ENCODE measurements around the gene LAS1L. TPM values are rescaled to one million over a fixed set of nuclear protein-coding genes. Genes with fewer than 3 reads are reported as not detected.

LAS1L gene
- polyA plus RNA-seq, 1 donor from 2014 or later, result 40.0 TPM

DNA sequence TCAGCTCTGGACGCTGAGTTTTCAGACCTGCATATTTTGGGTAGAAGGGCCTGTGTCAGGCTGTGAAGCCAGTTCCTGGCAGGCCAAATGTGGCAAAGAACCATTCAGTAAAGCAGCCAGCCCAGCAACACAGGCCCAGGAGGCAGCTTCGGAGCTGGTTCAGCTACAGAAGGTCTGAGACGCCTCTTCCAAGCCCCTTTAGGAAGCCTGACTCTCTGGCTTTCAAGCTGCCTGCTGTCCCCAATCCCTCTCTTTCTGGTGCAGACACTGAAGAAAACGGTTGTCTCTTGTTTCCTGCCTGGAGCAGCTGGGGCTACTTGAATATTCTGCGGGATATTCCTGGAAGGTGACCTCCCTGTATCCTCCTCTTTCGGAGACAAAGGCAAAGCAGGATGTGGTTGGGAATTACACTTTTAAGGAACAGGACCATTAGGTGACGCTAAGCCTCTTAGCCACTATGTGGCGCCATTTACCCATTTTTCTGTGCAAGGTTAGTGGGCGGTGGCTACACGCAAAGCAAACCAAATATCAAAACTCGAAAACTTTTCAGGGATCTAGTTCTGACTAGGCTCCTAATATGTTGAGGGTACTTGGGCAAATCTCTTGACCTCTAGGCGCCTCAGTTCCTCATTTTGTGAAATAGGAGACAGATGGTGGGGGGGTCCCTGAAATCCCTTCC is 47.2 kb upstream of the LAS1L start:
- Histone ChIP-seq H3K27ac (ENCODE audit: low read length) (no peak overlapping the region), H2AFZ (ENCODE audit: low read depth, low read length) (no peak overlapping the region), H3K4me2 (ENCODE audit: low read length) (no peak overlapping the region), H3K9me2 (ENCODE audit: insufficient read depth, low read length) (no peaks in the 10 kb centered on the region), H3K9ac (ENCODE audit: low read length) (no peak overlapping the region), H3K36me3 (ENCODE audit: insufficient read depth, low read length) (no peaks in the 10 kb centered on the region), H4K20me1 (ENCODE audit: insufficient read depth) (no peaks in the 10 kb centered on the region), H3K4me3 (ENCODE audit: low read length) (no peak overlapping the region), H3K9me3 (ENCODE audit: low read length) (no peaks in the 10 kb centered on the region), H3K27me3 (ENCODE audit: insufficient read depth, low read depth, low read length) (no peaks in the 10 kb centered on the region), H3K79me2 (replicated peaks; ENCODE audit: insufficient read depth, low read length) (no peaks in the 10 kb centered on the region), H3F3A (ENCODE audit: insufficient read depth, low read length, poor library complexity, severe bottlenecking) (no peaks in the 10 kb centered on the region)
- TF ChIP-seq SMC3 (conservative IDR thresholded peaks at IDR 0.05; ENCODE audit: poor library complexity) (peak; percentile 84), EP300 (conservative IDR thresholded peaks at IDR 0.05; ENCODE audit: poor library complexity, severe bottlenecking) (no peak), EZH2 (IDR thresholded peaks at IDR 0.05; ENCODE audit: borderline replicate concordance, insufficient read depth, low read length, poor library complexity, severe bottlenecking) (no peak), POLR2AphosphoS5 (IDR thresholded peaks at IDR 0.05) (no peak), RAD21 (conservative IDR thresholded peaks at IDR 0.05) (peak; percentile 85)
- TF ChIP-seq, protein P1, sequence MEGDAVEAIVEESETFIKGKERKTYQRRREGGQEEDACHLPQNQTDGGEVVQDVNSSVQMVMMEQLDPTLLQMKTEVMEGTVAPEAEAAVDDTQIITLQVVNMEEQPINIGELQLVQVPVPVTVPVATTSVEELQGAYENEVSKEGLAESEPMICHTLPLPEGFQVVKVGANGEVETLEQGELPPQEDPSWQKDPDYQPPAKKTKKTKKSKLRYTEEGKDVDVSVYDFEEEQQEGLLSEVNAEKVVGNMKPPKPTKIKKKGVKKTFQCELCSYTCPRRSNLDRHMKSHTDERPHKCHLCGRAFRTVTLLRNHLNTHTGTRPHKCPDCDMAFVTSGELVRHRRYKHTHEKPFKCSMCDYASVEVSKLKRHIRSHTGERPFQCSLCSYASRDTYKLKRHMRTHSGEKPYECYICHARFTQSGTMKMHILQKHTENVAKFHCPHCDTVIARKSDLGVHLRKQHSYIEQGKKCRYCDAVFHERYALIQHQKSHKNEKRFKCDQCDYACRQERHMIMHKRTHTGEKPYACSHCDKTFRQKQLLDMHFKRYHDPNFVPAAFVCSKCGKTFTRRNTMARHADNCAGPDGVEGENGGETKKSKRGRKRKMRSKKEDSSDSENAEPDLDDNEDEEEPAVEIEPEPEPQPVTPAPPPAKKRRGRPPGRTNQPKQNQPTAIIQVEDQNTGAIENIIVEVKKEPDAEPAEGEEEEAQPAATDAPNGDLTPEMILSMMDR (IDR thresholded peaks at IDR 0.05; ENCODE audit: poor library complexity, severe bottlenecking), result peak; percentile 81

DNA sequence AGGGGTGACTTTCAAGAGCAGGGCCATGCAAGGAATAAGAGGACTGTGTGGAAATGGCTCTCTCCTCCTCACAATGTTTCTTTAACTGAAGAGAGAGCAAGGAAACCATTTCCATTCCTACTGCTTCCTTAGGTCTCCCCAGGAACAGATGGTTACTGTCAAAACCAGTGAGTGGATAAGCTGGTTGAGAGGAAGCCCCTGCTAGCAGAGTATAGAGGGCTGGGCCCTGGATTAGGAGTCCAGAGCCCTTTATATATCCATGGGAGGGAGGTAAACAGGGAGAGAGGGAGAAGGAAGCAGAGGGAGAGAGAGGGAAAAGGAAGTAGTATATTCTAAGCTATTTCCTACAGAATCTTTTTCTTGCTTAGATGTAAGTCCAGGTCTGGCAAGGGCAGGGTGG is 43.8 kb upstream of the LAS1L start:
- Histone ChIP-seq H3K9ac (ENCODE audit: low read length) (no peak overlapping the region), H3K36me3 (ENCODE audit: insufficient read depth, low read length) (no peaks in the 10 kb centered on the region), H3K9me2 (ENCODE audit: insufficient read depth, low read length) (no peaks in the 10 kb centered on the region), H2AFZ (ENCODE audit: low read depth, low read length) (no peak overlapping the region), H3K79me2 (replicated peaks; ENCODE audit: insufficient read depth, low read length) (no peaks in the 10 kb centered on the region), H3K27ac (ENCODE audit: low read length) (no peak overlapping the region), H3K27me3 (ENCODE audit: insufficient read depth, low read depth, low read length) (no peaks in the 10 kb centered on the region), H4K20me1 (ENCODE audit: insufficient read depth) (no peaks in the 10 kb centered on the region), H3K4me2 (ENCODE audit: low read length) (no peak overlapping the region), H3K4me3 (ENCODE audit: low read length) (no peak overlapping the region), H3F3A (ENCODE audit: insufficient read depth, low read length, poor library complexity, severe bottlenecking) (no peaks in the 10 kb centered on the region), H3K9me3 (ENCODE audit: low read length) (no peaks in the 10 kb centered on the region)
- no peak for TF ChIP-seq RAD21 (conservative IDR thresholded peaks at IDR 0.05)
- TF ChIP-seq MXI1 (conservative IDR thresholded peaks at IDR 0.05; ENCODE audit: poor library complexity, severe bottlenecking), result no peak
- TF ChIP-seq EZH2 (IDR thresholded peaks at IDR 0.05; ENCODE audit: borderline replicate concordance, insufficient read depth, low read length, poor library complexity, severe bottlenecking), result no peak
- TF ChIP-seq, protein P1 (IDR thresholded peaks at IDR 0.05; ENCODE audit: poor library complexity, severe bottlenecking), result no peak
- no peak for TF ChIP-seq EP300 (conservative IDR thresholded peaks at IDR 0.05; ENCODE audit: poor library complexity, severe bottlenecking)
- no peak for TF ChIP-seq SMC3 (conservative IDR thresholded peaks at IDR 0.05; ENCODE audit: poor library complexity)
- no peak for TF ChIP-seq TAF1 (IDR thresholded peaks at IDR 0.05; ENCODE audit: low read depth)
- TF ChIP-seq POLR2AphosphoS5 (IDR thresholded peaks at IDR 0.05), result no peak
- TF ChIP-seq, protein P2, sequence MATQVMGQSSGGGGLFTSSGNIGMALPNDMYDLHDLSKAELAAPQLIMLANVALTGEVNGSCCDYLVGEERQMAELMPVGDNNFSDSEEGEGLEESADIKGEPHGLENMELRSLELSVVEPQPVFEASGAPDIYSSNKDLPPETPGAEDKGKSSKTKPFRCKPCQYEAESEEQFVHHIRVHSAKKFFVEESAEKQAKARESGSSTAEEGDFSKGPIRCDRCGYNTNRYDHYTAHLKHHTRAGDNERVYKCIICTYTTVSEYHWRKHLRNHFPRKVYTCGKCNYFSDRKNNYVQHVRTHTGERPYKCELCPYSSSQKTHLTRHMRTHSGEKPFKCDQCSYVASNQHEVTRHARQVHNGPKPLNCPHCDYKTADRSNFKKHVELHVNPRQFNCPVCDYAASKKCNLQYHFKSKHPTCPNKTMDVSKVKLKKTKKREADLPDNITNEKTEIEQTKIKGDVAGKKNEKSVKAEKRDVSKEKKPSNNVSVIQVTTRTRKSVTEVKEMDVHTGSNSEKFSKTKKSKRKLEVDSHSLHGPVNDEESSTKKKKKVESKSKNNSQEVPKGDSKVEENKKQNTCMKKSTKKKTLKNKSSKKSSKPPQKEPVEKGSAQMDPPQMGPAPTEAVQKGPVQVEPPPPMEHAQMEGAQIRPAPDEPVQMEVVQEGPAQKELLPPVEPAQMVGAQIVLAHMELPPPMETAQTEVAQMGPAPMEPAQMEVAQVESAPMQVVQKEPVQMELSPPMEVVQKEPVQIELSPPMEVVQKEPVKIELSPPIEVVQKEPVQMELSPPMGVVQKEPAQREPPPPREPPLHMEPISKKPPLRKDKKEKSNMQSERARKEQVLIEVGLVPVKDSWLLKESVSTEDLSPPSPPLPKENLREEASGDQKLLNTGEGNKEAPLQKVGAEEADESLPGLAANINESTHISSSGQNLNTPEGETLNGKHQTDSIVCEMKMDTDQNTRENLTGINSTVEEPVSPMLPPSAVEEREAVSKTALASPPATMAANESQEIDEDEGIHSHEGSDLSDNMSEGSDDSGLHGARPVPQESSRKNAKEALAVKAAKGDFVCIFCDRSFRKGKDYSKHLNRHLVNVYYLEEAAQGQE (IDR thresholded peaks at IDR 0.05; ENCODE audit: borderline replicate concordance), result no peak

All from neural cell (in vitro differentiated cells).